Left cardiac atrium (tissue), 4 donors: ENCODE data around the gene CLN3. TPM values are rescaled to one million over a fixed set of nuclear protein-coding genes. Genes with fewer than 3 reads are reported as not detected.
A peak's percentile ranks its signal among the peaks of the same experiment; 100 is the strongest.
"Not testable (repeated sequence)": the region's sequence is repeated elsewhere in the genome, so short reads cannot be mapped to it uniquely, and the experiment has no call there.

Source experiments
- ATAC-seq, 2 donors: fragments of 200-7000 bp; cut with Tn5 transposase; one replicate each; pipeline ENCODE4 v1.9.1; 2020; ENCODE audit warnings: mild to moderate bottlenecking in 2 of 2, moderate library complexity in 2 of 2
- DNase-seq: peaks from one replicate; pipeline ENCODE4 v3.0.0-alpha.2; 2020
- intact Hi-C, 2 donors: fragments of 100-400 bp; cut with DNase I; formaldehyde crosslinking; loops; one replicate each; pipeline versions ENCODE4 v1.14.1 to v1.15.1; 2022 to 2023
- total RNA-seq, 2 donors: library from RNA; stranded (reverse); fragmentation: NEBNext Ultra II Directional; extraction: Animal tissue kit (Norgen Biotek cat#: 25700); gene quantifications; one replicate each; pipeline ENCODE4 v1.2.1, GENCODE V29; 2021
- donor health status: DM: no; HTN: yes; CAD: no.
- donor health status: DM: no; HTN: yes; CAD: no; lungs with severe emphysema.
- donor health status: DM: yes; HTN: yes; CAD: no.
- donor health status: Dilated cardiomyopathy.

The CLN3 gene
- total RNA-seq, 2 donors from 2014 or later: 11.4 to 16.9 TPM

DNA sequence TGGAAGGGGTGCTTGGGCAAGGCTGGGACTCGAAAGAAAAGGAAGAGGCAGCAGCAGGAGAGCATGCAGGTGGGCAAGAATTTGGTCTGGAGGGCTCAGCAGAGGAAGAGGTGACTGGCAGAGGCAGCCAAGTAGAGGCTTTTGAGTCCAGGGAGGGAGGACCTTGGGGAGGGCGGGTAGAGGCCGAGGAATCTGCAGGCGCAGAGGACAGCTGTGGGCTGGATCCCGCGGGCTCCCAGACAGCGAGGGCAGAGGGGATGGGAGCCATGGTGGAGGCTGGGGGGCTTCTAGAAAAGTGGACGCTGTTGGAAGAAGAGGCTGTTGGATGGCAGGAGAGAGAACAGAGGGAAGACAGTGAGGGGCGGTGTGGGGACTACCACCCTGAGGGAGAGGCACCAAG is 5.5 kb upstream of the CLN3 start:
- intact Hi-C loops: no loop called here
- DNase-seq: no peak
- no peak for ATAC-seq

DNA sequence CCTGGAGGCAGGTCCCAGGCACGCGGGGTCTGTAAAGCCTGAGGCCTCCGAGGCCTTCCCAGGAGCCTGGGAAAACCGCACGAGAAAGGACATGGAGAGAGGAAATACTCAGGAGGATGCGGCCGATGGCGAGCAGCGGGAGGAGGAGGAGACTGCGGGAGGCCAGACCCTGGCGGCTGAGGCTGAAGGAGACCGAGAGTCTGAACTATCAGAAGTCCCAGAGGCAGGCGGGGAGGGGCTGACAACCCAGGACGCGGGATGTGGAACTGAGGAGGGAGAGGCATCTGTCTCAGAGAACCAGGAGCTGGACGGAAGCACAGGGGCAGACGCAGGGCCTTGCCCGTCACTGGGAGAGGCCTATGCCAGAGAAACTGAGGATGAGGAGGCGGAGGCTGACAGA is 5.0 kb upstream of the CLN3 start:
- ATAC-seq (no peak), DNase-seq (no peak)
- intact Hi-C loops: no loop called here

DNA sequence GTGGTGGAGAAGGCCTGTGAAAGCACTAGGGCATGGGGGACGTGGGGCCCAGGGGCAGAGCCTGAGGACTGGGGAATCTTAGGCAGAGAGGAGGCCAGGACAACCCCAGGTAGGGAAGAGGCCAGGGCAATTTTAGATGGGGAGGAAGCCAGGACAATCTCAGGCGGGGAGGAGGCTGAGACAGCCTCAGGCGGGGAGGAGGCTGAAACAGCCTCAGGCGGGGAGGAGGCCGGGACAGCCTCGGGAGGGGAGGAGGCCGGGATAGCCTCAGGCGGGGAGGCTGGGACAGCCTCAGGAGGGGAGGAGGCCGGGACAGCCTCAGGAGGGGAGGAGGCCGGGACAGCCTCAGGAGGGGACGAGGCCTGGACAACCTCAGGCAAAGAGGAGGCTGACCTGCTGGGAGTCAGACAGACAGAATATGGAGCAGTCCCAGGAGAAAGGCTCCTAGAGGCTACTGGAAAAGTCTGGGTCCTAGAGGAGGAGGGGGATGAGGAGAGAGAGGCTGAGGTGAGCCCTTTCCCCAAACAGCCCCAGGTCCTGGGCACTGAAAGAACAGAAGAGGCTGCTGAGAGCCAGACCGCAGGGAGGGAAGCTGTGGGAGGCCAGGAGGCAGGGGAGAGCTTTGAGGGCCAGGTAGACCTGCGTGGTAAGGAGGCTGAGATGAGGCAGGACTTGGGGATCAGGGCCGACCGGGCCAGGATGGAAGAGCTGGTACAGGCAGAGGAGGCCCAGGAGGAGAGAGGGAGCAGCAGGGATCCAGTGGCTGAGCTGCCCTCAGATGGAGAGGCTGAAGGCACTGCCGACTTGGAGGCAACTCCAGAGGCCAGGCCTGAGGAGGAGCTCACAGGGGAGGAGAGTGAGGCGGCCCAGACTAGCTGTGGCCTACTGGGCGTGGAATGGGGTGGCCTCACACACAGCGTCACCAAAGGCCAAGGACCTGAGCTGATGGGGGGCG is 4.2 kb upstream of the CLN3 start:
- intact Hi-C loops: no loop called here
- DNase-seq: no peak

DNA sequence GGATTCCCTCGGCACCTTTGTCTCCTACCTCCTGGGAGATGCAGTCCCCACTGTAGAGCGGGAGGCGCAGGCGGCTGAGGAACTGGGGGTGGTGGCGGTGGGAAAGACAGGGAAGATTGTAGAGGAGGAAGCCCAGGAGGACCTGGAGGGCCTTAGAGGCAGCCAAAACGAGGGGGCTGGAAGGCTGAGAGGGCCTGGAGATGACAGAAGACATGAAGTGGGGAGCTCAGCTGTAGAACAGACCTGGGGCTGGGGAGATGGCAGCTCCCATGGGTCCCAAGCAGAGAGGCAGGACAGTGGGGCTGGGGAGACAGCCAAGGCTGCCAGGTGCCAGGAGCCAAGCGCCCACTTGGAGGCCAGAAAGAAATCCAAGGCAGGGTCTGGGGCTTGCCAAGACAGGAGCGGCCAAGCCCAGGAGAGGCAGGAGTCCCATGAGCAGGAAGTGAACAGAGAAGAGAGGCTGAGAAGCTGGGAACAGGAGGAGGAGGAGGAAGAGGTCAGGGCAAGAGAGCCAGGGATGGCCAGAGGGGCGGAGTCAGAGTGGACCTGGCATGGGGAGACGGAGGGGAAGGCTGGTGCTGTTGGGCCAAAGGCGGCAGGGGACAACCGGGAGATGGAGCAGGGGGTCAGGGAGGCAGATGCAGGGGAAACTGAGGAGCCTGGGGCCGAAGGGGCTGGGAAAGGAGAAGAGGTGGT is 3.4 kb upstream of the CLN3 start:
- intact Hi-C loops: no loop called here
- DNase-seq (no peak), ATAC-seq (no peak)

More for the DNA sequence above, 4.2 kb upstream of the CLN3 start:
- no peak for ATAC-seq

DNA sequence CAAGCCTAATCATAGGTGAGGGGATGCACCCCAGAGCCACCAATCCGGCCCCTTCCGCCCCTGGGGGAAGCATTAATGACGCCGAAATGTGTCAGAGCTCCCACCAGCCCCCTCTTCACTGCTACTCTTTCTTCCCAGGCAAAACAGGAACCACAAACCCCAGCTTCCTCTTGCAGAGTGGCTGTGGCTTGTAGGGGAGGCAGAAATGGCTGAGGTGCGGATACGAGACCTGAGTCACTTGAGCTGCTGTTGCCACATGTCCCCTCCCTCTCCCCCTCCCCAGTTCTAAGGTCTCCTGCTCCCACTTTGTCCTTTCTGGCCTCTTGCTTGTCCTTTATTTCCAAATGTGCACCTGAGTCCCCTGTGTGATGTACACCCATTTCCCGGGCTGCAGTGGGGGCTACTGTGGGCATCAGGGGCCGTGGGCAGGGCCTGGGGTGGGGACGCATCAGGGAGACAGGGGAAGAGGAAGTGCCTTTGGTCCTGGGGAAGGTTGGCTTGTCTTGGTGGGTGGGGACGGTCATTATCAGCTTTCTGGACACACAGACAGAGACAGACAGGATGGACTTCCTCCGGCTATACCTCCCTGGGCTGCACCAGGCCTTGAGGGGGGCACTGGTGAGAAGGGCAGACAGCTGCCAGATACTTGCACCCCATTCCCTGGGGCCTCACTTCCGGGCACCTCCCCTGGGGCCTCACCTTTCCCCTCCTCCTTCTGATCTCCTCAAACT is 2.4 kb upstream of the CLN3 start, which contains the start of gene APOBR:
Gene APOBR (plus strand): TSS at position 523 of the 731 bp plus-strand sequence. CDS start 39 bp downstream, at position 562.
- DNase-seq: peak; percentile 53
- intact Hi-C loops: no loop called here
- ATAC-seq: peak; percentile 21 to 34

DNA sequence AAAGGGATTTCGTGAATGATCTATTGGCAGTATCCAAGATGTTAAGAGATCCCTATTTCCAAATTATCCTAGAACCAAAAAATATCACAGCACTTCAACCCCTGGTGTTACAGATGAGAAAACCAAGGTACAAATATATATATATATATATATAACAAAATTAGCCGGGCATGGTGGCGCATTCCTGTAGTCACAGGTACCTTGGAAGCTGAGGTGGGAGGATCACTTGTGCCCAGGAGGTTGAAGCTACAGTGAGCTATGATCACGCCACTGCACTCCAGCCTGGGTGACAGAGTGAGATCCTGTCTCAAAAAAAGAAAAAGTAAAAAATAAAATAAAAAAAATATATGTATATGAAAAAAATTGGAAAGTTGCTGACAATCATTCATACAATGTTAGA is 637 bp upstream of the CLN3 start:
- no peak for ATAC-seq
- intact Hi-C loops: no loop called here
- no peak for DNase-seq

DNA sequence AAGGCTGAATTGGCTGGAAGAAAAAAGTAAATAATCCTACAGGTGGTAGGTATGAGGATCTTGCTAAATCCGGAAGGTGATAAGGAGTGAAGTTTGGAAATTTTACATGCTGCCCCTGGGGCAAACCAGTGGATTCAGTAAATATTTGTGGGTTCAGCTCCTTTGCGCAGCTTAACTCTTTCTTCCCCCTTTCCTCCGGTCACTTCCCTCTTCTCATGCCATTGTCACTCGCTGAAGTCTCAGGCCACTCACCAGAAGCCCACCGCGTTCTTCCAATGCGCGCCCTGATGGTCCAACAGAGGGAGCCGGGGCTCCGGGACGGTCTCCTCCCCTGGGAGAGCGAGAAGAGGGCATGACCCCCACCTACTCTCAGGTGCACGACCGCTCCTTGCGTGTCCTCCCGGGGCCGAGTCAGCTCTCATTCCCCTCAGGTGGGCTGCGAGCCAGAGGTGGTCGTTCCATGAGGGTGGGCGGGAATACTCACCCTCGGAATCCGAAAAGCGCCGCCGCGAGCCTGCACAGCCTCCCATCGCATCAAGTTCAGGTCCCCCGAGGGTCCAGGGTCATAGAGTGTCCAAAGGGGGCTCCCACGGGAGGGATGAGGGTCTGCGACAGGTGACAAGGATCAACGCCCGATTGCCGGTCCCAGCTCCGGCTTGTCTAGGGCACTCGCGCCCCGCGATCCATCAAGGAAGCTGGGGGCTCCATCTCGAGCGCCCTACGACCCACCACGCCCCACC is 474 bp downstream of the CLN3 start:
- ATAC-seq: peak; percentile 53 to 54
- DNase-seq: peak; percentile 47
- intact Hi-C loops: no loop called here

DNA sequence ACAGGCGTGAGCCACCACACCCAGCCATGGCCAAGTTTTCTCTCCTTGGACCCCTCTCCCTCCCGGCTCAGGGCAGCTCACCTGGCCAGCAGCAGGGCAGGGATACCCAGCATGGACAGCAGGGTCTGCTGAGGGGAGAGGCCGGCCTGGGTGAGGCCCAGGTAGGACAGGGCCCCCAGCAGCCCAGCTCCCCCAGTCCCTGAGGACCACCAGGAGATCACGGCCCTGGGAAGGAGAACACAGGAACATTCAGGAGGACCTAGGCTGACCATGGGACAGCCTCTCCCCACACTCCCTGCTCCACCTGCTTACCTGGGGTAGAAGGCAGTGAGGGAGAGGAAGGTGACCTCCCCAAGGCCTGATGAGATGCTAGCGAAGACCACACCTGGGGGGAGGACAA is 5.6 kb downstream of the CLN3 start:
- DNase-seq (no peak), ATAC-seq (no peak)
- intact Hi-C loops: no loop called here

DNA sequence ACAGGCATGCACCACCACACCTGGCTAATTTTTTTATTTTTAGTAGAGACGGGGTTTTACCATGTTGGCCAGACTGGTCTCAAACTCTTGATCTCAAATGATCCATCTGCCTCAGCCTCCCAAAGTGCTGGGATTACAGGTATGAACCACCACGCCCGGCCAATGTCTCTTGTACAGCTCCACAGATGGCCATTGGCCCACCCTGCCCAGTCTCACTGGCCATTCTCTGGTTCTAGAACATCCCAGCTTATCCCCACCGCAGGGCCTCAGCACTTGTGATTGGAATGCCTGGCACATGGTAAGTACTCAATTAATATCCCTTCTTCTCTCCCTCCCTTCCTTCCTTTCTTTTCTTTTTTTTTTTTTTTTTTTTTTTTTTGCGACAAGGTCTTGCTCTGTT is 8.5 kb downstream of the CLN3 start:
- ATAC-seq, intact Hi-C loops, DNase-seq: not testable (repeated sequence)

DNA sequence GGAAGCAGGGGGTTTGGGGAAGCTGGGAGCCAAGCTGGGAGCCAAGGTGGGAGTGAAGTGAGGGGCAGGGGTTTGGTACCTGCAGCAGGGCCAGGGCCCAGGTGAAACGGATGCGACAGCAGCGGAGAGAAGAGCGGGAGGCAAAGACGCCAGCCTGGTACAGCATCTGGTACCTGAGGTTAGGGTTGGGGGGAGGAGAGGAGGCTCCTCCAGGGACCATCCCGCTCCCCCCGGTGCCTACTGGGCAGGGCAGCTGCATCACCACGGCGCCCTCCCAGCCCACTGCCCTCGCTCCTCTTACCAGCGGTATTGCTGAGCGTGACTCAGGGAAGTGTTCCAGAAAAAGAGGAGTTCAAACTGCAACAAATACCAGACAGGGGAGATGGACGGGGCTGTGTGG is 9.8 kb downstream of the CLN3 start:
- ATAC-seq (no peak), DNase-seq (no peak)
- intact Hi-C loops: no loop called here

DNA sequence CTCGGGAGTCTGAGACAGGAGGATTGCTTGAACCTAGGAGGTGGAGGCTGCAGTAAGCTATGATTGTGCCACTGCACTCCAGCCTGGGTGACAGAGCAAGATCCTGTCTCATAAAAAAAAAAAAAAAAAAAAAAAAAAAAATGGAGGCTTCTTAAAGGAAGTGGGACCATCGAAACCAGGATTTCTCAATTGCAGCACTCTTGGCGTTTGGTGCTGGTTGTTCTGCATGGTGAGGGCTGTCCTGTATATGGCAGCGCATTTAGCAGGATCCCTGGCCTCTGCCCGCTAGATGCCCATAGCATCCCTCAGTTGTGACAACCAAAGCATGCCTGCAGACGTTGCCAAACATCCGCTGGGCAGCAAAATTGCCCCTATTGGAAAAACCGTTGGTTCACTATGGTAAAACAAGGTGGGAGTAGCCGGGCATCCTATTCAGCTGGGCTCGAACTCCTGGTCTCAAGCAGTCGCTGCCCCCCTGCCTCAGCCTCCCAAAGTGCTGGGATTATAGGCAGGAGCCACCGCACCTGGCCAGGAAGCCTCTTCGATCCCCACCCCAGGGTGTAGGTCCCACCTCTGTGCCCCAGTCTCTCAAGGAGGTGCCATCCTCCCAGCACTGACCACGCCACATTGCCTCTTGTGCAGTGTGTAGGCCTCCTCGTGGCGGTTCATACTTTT is 13.2 kb downstream of the CLN3 start:
- no peak for ATAC-seq
- intact Hi-C loops: no loop called here
- DNase-seq: no peak

DNA sequence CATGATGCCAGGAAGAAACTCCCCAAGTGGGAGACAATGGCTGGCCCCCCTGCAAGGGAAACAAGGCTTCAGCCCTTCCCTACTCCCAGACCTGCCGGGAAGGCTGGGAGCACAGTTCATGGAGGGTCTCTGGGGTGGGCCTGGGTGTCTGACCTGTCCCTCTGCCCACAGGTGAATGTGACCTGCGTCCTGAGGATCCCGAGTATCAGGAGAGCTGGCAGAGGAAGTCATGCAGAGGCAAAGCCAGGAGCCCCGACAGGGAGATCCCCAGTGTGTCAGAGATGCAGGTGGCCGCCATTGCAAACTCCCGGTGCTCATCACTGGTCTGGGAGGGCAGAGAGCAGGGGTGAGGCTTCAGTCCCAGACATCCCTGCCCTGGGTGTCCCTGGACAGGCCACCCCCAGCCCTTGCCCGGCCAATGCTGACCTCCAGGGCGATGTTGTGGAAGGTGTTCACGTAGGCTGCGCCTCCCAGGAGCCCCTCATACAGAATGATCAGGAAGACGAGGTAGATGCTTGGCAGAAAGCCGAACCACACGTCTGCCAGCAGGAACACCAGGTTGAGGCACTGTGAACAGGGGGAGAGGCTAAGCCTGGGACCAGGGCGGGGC is 14.5 kb downstream of the CLN3 start:
- no peak for ATAC-seq
- DNase-seq: no peak
- intact Hi-C loops: no loop called here

DNA sequence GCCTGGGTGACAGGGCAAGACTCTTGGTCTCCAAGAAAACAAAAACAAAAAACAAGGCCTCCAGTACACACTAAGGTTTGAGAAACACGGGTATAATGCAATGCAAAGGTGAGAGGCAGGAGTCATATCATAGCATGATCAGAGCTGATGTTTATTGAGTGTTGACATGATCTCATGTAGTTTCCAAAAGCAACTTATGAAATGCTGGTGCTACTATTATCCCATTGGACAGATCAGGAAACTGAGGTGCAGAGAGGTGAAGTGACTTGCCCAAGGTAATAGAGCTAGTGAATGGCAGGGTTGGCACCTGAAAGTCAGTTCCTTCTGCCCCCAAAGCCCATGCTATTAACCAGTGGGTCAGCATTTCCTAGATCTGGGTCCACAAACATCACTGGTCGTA is 16.7 kb downstream of the CLN3 start:
- DNase-seq (no peak), ATAC-seq (no peak)
- intact Hi-C loops: no loop called here

DNA sequence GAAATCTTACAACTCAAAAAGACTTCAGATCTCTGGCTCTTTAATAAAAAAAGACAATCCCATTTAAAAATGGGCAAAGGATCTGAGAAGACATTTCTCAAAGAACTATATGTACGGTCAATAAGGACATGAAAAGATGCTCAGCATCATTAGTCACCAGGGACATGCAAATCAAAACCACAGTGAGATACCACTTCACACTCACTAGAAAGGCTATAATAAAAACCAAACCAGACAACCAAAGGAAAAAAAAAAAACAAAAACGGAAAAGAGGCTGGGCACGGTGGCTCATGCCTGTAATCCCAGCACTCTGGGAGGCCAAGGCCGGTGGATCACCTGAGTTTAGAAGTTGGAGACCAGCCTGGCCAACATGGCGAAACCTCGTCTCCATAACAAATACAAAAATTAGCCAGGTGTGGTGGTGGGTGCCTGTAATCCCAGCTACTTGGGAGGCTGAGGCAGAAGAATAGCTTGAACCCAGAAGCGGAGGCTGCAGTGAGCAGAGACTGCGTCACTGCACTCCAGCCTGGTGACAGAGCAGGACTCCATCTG is 18.1 kb downstream of the CLN3 start:
- DNase-seq (no peak), ATAC-seq (no peak)

DNA sequence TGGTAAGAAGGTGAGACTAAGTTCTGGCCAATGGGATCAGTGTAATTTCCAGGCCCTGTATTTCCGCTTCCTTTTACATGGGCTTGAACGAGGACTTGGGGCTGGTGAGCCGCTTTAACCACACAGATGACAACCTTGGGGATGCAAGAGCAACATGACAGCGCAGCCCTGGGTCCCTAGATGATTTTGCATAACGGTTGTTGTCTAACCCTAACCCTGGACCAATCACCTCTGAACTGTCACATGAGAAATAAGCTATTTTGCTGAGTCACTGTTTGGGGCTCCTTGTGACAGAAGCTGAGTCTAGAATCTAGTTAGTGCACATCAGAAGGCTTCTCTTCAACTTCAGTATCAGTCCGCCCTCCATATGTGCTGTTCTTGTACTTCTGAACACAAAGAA is 44.8 kb downstream of the CLN3 start:
- DNase-seq, ATAC-seq, intact Hi-C loops: not testable (repeated sequence)

More for the DNA sequence above, 18.1 kb downstream of the CLN3 start:
- intact Hi-C loops: no loop called here

DNA sequence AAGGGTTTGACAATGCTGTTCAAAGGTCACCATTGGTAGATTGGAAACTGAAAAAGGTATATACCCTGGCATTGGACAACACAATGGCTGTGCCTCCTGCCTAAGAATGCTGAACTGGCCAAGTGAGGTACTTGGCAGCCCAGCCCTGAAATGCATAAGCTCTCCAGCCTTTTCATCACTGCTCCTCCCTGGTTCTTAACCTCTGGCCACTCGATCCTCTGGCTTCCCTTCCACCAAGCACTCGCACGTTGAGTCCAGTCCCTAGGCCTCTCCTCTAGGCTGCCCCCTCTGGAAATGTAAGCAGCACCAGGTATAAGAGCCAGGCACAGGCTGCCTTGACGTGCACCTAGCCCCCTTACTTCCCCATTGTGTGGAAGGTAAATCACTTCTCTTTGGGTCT is 45.5 kb downstream of the CLN3 start:
- intact Hi-C loops, ATAC-seq, DNase-seq: not testable (repeated sequence)

DNA sequence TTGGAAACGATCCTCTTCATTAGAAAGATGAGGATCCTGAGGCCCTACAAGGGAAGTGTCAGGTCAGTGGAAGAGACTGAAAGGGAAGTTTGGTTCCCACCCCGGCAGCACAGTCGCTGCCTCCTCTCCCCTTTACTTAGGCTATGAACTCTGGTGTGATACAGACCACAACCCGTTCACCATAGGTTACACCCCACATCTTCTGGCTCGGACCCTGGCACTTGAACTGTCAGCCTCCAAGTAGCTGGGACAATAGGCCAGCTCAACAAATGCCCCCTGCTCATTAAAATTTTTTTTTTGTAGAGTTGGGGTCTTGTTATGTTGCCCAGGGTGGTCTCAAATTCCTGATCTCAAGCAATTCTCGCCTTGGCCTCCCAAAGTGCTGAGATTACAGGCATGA is 47.9 kb downstream of the CLN3 start:
- DNase-seq: peak; percentile 10

DNA sequence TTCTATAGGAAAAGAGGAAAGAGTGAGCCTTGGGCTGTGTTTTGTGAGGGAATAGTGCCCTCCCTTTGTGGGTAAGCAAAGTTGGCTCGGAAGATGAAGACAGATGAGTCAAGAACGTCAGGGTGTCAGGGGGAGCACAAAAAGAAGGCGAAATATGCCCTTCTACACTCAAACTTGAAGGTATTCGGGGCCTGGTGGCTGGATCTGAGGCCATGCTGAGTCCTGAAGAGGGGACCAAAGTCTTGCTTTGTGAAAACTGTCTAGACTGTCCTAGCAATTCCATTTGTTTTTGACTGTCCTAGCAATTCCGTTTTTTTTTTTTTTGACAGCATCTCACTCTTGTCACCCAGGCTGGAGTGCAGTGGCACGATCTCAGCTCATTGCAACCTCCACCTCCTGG is 53.0 kb downstream of the CLN3 start:
- intact Hi-C loops, DNase-seq, ATAC-seq: not testable (repeated sequence)

More for the DNA sequence above, 47.9 kb downstream of the CLN3 start:
- intact Hi-C loops, ATAC-seq: not testable (repeated sequence)
